ENCODE measurements around the gene PAH.

Gene PAH

GRCh38 chr12:102816816-102817434 is 100.1 kb downstream of the PAH start:
- no peak for DNase-seq (ENCODE audit: low read depth)

GRCh38 chr12:102814691-102815367 is 102.2 kb downstream of the PAH start:
- DNase-seq (ENCODE audit: low read depth), result no peak

GRCh38 chr12:102812344-102812743 is 104.7 kb downstream of the PAH start:
- no peak for DNase-seq (ENCODE audit: low read depth)

- no peak for DNase-seq (ENCODE audit: low read depth)
Observed at GRCh38 chr12:102811110-102811737, 105.8 kb downstream of the PAH start.

GRCh38 chr12:102808412-102808811 is 108.6 kb downstream of the PAH start:
- DNase-seq (ENCODE audit: low read depth), result no peak

- DNase-seq (ENCODE audit: low read depth), result no peak
Observed at GRCh38 chr12:102806592-102806991, 110.5 kb downstream of the PAH start.

GRCh38 chr12:102806110-102806509 is 110.9 kb downstream of the PAH start:
- DNase-seq (ENCODE audit: low read depth), result no peak

- no peak for DNase-seq (ENCODE audit: low read depth)
Observed at GRCh38 chr12:102800565-102800964, 116.5 kb downstream of the PAH start.

- DNase-seq (ENCODE audit: low read depth), result no peak
Observed at GRCh38 chr12:102799229-102799628, 117.8 kb downstream of the PAH start.

GRCh38 chr12:102797528-102797927 is 119.5 kb downstream of the PAH start:
- DNase-seq (ENCODE audit: low read depth), result no peak

GRCh38 chr12:102793921-102794320 is 123.1 kb downstream of the PAH start:
- DNase-seq (ENCODE audit: low read depth), result no peak

Measured in activated T-helper 9 cell treated with anti-CD3 and anti-CD28 coated beads, Interleukin-2, amount 50 U/mL, for 16 hours (primary cell).